Thoracic aorta (tissue), 2 donors: Measurements from ENCODE around the gene TCP1. TPM values are rescaled to one million over a fixed set of nuclear protein-coding genes. Genes with fewer than 3 reads are reported as not detected.
A peak's percentile ranks its signal among the peaks of the same experiment; 100 is the strongest.

Experiments
- ATAC-seq: fragments of 150-250 bp; one replicate; pipeline ENCODE4 v1.8.0; 2017; ENCODE audit warnings: low read depth; ENCODE audit not compliant: insufficient number of reproducible peaks, low FRiP score
- DNase-seq: peaks from one replicate; pipeline ENCODE4 v3.0.0-alpha.2; 2020; ENCODE audit warnings: low spot score
- H3K27ac ChIP-seq, 2 donors: fragments of 200-600 bp; sonication (generic); 1 replicate in 1 of 2; 2 replicates in 1 of 2; pipeline ENCODE4 v1.5.1; 2016; ENCODE audit warnings: mild to moderate bottlenecking in 2 of 2, moderate library complexity in 2 of 2
- H3K27me3 ChIP-seq: fragments of 200-600 bp; sonication (generic); replicated peaks from 2 replicates; pipeline ENCODE4 v1.6.0; 2016; ENCODE audit warnings: mild to moderate bottlenecking; ENCODE audit not compliant: insufficient read depth
- H3K36me3 ChIP-seq: fragments of 200-600 bp; sonication (generic); one replicate; pipeline ENCODE4 v1.5.1; 2016
- H3K4me1 ChIP-seq, 2 donors: fragments of 200-600 bp; sonication (generic); 1 replicate in 1 of 2; 2 replicates in 1 of 2; pipeline versions ENCODE4 v1.5.1 to v1.6.0; 2016; ENCODE audit warnings: low read depth in 2 of 2, mild to moderate bottlenecking in 1 of 2; ENCODE audit not compliant: control insufficient read depth in 1 of 2
- H3K4me3 ChIP-seq: fragments of 200-600 bp; sonication (generic); 2 replicates; pipeline ENCODE4 v1.5.1; 2016; ENCODE audit warnings: mild to moderate bottlenecking
- H3K9me3 ChIP-seq: fragments of 200-600 bp; sonication (generic); 2 replicates; pipeline ENCODE4 v1.5.1; 2016
- total RNA-seq, 2 donors: library from RNA; depleted of rRNA; stranded (reverse); fragments of >200 nt; gene quantifications; one replicate each; pipeline versions ENCODE4 v1.1.0 to v1.2.3, GENCODE V29; 2016
- TF ChIP-seq, protein P1 (sequence below): fragments of 200-600 bp; sonication (generic); IDR thresholded peaks from one replicate; pipeline ENCODE4 v1.5.1; 2019; ENCODE audit warnings: antibody characterized with exemption

The TCP1 gene
- total RNA-seq = 100 to 1,000 TPM; 112 to 138 TPM

GRCh38 chr6:159789377-159790148 lies at the start of gene TCP1:
TCP1 (minus strand) TSS chr6:159789602; CDS start chr6:159789468, 134 bp downstream.
- peak within 1 kb of the TSS; percentile 93 for H3K4me3 ChIP-seq
- no peaks in the 10 kb centered on the region for H3K9me3 ChIP-seq
- ATAC-seq (peak; percentile 98), DNase-seq (peak; percentile 99)
- peaks cover 9% of the 10 kb centered on the region for H3K36me3 ChIP-seq
- H3K4me1 ChIP-seq = peaks cover 24 to 43% of the 10 kb centered on the region in 2 donors
- TF ChIP-seq, protein P1, sequence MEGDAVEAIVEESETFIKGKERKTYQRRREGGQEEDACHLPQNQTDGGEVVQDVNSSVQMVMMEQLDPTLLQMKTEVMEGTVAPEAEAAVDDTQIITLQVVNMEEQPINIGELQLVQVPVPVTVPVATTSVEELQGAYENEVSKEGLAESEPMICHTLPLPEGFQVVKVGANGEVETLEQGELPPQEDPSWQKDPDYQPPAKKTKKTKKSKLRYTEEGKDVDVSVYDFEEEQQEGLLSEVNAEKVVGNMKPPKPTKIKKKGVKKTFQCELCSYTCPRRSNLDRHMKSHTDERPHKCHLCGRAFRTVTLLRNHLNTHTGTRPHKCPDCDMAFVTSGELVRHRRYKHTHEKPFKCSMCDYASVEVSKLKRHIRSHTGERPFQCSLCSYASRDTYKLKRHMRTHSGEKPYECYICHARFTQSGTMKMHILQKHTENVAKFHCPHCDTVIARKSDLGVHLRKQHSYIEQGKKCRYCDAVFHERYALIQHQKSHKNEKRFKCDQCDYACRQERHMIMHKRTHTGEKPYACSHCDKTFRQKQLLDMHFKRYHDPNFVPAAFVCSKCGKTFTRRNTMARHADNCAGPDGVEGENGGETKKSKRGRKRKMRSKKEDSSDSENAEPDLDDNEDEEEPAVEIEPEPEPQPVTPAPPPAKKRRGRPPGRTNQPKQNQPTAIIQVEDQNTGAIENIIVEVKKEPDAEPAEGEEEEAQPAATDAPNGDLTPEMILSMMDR = no peak
- H3K27me3 ChIP-seq = no peaks in the 10 kb centered on the region
- H3K27ac ChIP-seq = peak within 1 kb of the TSS; percentile 89 to 91

- Histone ChIP-seq H3K4me3 (no peak overlapping the region), H3K9me3 (no peaks in the 10 kb centered on the region), H3K4me1 (peaks cover 8 to 24% of the 10 kb centered on the region in 2 donors), H3K36me3 (no peaks in the 10 kb centered on the region), H3K27me3 (no peaks in the 10 kb centered on the region), H3K27ac (no peak overlapping the region)
- TF ChIP-seq, protein P1 = no peak
- ATAC-seq (no peak), DNase-seq (no peak)
These were observed 48.8 kb upstream of the TCP1 start for GRCh38 chr6:159838020-159838744.

DNA sequence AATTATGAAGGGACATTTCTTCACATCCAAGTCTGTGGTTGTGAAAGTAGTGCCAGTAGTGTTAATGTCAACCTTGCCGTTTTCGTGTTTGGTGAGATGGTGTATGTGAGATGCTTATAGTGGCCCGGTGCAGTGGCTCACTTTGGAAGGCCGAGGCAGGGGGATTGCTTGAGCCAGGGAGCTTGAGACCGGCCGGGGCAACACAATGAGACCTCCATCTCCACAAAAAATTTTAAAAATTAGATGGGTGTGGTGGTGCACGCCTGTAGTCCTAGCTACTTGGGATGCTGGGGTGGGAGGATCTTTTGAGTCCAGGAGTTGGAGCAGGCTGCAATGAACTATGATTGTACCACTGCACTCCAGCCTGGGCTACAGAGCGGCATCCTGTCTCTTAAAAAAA lies 48.1 kb upstream of the TCP1 start:
- H3K27ac ChIP-seq = peak overlapping the region; percentile 70 to 85
- TF ChIP-seq, protein P1 = no peak
- no peaks in the 10 kb centered on the region for H3K9me3 ChIP-seq
- peaks cover 10 to 24% of the 10 kb centered on the region in 2 donors for H3K4me1 ChIP-seq
- no peak for DNase-seq
- no peaks in the 10 kb centered on the region for H3K27me3 ChIP-seq
- no peaks in the 10 kb centered on the region for H3K36me3 ChIP-seq
- H3K4me3 ChIP-seq = no peak overlapping the region
- no peak for ATAC-seq

GRCh38 chr6:159836718-159837490 lies 47.5 kb upstream of the TCP1 start:
- peak overlapping the region; percentile 65 for H3K4me3 ChIP-seq
- DNase-seq = no peak

More at GRCh38 chr6:159836718-159837490, 47.5 kb upstream of the TCP1 start:
- Histone ChIP-seq H3K9me3 (no peaks in the 10 kb centered on the region), H3K36me3 (no peaks in the 10 kb centered on the region), H3K4me1 (peaks cover 10 to 24% of the 10 kb centered on the region in 2 donors), H3K27me3 (no peaks in the 10 kb centered on the region), H3K27ac (peak overlapping the region; percentile 70 to 85)
- TF ChIP-seq, protein P1 = no peak
- ATAC-seq = no peak
